Renal pelvis (tissue), 12 donors: ENCODE measurements around the gene ALPK1. TPM values are rescaled to one million over a fixed set of nuclear protein-coding genes. Genes with fewer than 3 reads are reported as not detected.
A peak's percentile ranks its signal among the peaks of the same experiment; 100 is the strongest.
"Not testable (repeated sequence)": the region's sequence is repeated elsewhere in the genome, so short reads cannot be mapped to it uniquely, and the experiment has no call there.

Experiments used
- DNase-seq: peaks from one replicate; pipeline ENCODE4 v3.0.0-alpha.2; 2013
- long read RNA-seq, 16 experiments: transcript quantifications; one replicate each; lab custom pipeline, GENCODE V29; 2026
- polyA plus RNA-seq, 3 donors: library from polyadenylated mRNA; unstranded; fragments of 120-200 nt; gene quantifications; one replicate each; pipeline ENCODE4 v1.2.1, GENCODE V29; 2013; ENCODE audit not compliant: insufficient read length in 3 of 3

The ALPK1 gene
- polyA plus RNA-seq: 10 to 100 TPM; 10.0 to 19.4 (median 17.0) TPM
- long read RNA-seq, donor 1: 0 reads
- long read RNA-seq, donor 2: 0 reads
- long read RNA-seq, donor 3, partial matches to known transcripts: 11 of 11 reads
- long read RNA-seq, donor 3, other reads (novel, unspliced or antisense): 0 of 11 reads
- long read RNA-seq, donor 4: 0 reads
- long read RNA-seq, donor 5, full-length matches to known transcripts: 1 of 1 reads
- long read RNA-seq, donor 5, partial matches to known transcripts: 0 of 1 reads
- long read RNA-seq, donor 5, other reads (novel, unspliced or antisense): 0 of 1 reads
- long read RNA-seq, donor 6, partial matches to known transcripts: 0 of 1 reads
- long read RNA-seq, donor 6, other reads (novel, unspliced or antisense): 0 of 1 reads
- long read RNA-seq, donor 7: 0 reads
- long read RNA-seq, donor 8: 0 reads
- long read RNA-seq, donor 9: 0 reads
- long read RNA-seq, donor 10: 0 reads
- long read RNA-seq, donor 11, partial matches to known transcripts: 12 of 12 reads
- long read RNA-seq, donor 11, other reads (novel, unspliced or antisense): 0 of 12 reads
- long read RNA-seq, donor 12, full-length matches to known transcripts: 3 of 10 reads
- long read RNA-seq, donor 12, partial matches to known transcripts: 7 of 10 reads
- long read RNA-seq, donor 12, other reads (novel, unspliced or antisense): 0 of 10 reads
- long read RNA-seq, donor 13, partial matches to known transcripts: 0 of 1 reads
- long read RNA-seq, donor 13, other reads (novel, unspliced or antisense): 0 of 1 reads
- long read RNA-seq, donor 14: 0 reads
- long read RNA-seq, donor 15, partial matches to known transcripts: 5 of 6 reads
- long read RNA-seq, donor 15, other reads (novel, unspliced or antisense): 0 of 6 reads
- long read RNA-seq, donor 16: 0 reads

GRCh38 chr4:112296949-112297880, at the start of gene ALPK1:
TSS of gene ALPK1 (plus strand) at chr4:112297369.
- peak; percentile 82 for DNase-seq

- DNase-seq: no peak
These were observed 46.0 kb upstream of the ALPK1 start for GRCh38 chr4:112251019-112251643.

DNA sequence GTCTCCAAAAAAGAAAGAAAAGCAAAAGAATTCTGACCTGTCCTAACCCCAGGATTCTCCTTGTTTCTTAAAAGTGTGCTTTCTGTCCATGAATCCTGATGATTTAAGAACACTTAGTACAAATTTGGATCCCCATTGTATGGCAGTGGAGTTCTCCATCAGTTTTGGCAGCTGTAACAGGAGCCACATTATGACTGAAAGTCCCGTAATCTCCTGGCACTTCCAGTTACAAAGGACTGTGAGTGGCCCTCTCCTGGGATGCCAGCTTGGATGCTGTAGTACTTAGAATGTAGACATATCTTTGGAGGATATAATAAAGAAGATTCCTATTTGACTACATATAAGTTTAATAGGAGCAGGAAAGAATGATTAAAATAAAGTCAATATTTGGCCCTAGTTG, 44.9 kb upstream of the ALPK1 start:
- DNase-seq: no peak

GRCh38 chr4:112253382-112254000, 43.7 kb upstream of the ALPK1 start:
- DNase-seq: no peak

- no peak for DNase-seq
These were observed 40.1 kb upstream of the ALPK1 start for GRCh38 chr4:112257098-112257497.

DNA sequence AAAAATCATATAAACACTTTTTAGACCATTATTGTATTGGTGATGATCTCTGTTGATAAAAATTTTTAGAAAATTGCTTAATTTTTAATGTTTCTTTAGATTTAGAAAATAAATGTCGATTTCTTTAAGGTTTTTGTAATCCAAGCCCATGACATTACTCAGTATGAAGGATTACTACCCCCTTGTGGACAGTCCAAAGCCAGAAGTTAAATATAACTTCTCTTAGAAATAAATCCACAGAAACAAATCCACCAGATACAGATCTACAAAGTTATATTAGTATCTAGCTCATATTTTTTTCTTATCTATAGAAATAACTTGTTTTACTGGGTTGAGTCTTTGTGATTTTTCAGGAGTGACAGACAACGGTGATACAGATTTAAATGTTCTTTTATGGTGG, 30.3 kb upstream of the ALPK1 start:
- DNase-seq: no peak

- DNase-seq: no peak
These were observed 27.1 kb upstream of the ALPK1 start for GRCh38 chr4:112270051-112270450.

DNA sequence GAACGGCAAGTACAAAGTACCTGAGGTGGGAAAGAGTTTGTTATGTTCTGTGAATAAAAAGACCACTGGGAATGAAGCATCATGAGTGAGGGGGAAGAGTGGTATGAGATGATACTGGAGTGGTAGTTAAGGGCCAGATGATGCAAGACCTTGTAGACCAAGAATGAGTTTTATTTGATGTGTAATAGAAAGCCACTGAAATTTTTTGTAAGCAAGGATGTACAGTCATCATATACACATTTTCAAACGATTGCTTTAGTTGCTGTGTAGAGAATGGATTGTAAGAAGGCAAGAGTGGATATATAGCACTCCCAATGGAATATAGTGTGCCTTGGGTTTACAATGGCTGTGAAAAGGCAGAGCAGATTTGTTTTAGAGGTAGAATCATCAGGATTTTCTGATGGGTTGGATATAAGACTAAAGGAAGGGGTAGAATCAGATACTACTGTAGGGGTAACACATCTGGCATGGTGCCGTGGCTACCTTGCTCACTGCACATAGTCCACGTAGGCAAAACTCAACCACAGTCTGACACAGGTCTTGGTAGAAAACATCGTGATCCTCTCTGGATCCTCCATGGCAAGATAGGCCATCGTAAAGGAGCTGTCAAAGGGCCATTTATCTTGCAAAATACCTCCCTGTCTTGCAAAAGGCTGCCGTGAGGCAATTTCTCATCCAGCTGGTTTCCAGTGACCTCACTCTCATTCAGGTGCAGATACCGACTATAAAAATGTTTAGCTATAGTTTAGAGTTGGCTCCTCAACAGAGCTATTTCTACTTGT, 26.3 kb upstream of the ALPK1 start:
- DNase-seq: no peak

GRCh38 chr4:112272292-112272691, 24.9 kb upstream of the ALPK1 start:
- no peak for DNase-seq

GRCh38 chr4:112274959-112275358, 22.2 kb upstream of the ALPK1 start:
- DNase-seq: no peak

DNA sequence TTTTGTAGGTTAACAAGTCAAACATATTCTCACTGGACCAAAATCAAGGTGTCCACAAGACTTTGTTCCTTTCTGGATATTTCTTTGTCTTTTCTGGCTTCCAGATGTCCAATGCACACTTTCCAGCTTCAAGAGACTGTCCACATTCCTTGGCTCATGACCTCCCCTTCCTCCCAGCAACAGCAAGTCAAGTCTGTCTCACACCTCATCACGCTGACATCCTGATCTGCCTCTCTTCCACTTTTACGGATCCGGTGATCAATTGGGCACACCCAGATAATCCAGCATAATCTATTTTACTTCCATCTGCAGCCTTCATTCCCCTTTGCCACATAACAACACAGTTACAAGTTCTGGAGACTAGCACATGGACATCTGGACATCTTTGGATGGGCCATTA, 21.1 kb upstream of the ALPK1 start:
- DNase-seq: no peak

DNA sequence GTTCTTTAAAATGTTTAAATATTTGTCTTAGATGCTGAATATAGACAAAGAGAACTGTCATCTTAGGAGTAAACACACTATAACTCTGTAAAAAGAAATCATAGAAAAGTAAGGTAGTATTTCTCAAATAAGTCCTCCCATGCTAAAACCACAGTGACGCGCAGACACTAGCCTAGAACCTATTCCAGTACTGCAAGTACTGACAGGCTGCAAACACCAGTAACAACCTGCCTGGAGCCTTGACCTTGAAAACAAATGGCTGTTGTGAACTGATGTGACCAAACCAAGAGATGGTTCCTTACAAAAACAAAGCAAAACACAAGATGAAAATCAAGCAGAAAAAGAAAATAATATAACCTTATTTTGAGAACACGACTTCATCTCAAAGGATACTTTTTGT, 19.9 kb upstream of the ALPK1 start:
- DNase-seq: no peak

GRCh38 chr4:112277705-112278448, 19.3 kb upstream of the ALPK1 start:
- no peak for DNase-seq

DNA sequence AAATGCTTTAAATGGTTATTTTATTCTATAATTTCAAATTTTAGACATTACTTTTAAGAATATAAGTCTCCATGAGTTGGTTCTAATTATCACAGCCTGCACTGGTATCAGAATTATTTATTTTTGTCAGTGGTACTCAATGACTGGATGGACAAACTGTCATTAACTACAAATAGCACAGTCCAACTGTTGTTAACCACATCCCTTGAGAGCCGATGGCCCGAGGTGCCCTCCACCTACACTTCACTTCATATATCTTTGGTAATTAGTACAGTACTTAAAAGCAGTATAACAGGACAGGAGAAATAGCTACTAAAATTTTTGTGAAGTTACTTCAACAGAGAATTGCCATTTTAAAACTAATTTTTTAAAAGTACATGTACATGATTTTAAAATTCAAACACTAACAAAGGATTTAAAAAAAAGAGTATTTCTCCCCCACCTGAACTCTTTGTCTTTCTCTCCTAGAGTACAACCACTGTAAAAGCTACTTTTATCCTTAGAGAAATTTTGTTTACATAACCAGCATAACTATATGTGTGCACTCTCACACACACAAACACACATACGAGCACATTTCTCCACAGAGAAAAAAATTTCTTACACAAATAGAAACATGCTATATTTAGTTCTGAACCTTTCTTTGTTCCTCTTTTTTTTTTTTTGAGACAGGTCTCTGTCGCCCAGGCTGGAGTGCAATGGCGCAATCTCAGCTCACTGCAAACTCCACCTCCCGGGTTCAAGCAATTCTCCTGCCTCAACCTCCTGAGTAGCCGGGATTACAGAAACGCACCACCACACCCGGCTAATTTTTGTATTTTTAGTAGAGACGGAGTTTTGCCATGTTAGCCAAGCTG, 17.9 kb upstream of the ALPK1 start:
- DNase-seq: no peak

GRCh38 chr4:112279882-112280315, 17.3 kb upstream of the ALPK1 start:
- no peak for DNase-seq

GRCh38 chr4:112280386-112281056, 16.6 kb upstream of the ALPK1 start:
- DNase-seq: no peak

GRCh38 chr4:112281895-112282398, 15.2 kb upstream of the ALPK1 start:
- DNase-seq: not testable (repeated sequence)
